ENCODE measurements around the gene SPRED3.
A peak's percentile ranks its signal among the peaks of the same experiment; 100 is the strongest.
"Not testable (repeated sequence)": the region's sequence is repeated elsewhere in the genome, so short reads cannot be mapped to it uniquely, and the experiment has no call there.

Gene SPRED3

GRCh38 chr19:38391911-38392464 is 3.5 kb downstream of the SPRED3 start:
- no peak for DNase-seq

DNA sequence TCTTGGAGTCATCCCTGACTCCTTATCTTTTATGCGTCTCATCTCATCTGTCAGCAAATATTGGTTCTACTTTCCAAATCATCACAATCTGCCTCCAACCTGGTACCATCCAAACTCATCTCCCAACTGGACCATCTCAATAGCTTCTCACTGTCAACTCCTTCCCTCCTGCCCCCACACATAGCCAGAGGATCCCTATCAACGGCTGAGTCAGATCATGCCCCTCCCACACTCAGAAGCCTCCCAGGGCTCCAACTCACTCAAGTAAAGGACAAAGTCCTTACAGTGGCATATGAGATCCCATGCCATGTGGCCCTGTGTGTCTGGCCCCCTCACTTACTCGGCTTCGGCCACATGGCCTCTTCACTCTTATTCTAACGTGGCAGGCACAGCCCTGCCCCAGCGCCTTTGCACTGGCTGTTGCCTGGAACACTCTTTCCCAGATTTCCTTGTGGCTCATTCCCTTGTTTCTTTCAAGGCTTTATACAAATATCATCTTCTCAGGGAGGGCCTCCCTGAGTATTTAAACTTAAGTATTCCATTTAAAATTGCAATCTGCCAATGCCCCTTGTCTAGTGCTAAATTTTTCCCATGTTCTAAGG is 4.3 kb downstream of the SPRED3 start:
- DNase-seq = peak; percentile 35

DNA sequence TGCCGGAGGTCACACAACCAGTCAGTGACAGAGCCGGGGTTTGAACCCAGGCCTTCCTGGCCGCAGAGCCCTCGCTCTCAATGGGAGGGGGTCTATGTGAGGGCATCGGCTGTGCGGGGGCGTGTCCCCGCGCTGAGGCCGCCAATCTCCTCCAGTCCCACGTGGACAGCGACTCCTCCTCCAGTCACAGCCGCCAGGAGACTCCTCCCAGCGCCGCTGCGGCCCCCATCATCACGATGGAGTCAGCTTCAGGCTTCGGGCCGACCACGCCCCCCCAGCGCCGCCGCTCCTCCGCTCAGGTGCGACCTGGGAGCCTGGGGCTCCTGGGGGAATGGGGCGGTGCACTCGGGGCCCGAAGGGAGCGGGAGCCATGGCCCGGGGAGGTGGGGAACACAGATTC is 6.0 kb downstream of the SPRED3 start:
- peak; percentile 59 for DNase-seq

DNA sequence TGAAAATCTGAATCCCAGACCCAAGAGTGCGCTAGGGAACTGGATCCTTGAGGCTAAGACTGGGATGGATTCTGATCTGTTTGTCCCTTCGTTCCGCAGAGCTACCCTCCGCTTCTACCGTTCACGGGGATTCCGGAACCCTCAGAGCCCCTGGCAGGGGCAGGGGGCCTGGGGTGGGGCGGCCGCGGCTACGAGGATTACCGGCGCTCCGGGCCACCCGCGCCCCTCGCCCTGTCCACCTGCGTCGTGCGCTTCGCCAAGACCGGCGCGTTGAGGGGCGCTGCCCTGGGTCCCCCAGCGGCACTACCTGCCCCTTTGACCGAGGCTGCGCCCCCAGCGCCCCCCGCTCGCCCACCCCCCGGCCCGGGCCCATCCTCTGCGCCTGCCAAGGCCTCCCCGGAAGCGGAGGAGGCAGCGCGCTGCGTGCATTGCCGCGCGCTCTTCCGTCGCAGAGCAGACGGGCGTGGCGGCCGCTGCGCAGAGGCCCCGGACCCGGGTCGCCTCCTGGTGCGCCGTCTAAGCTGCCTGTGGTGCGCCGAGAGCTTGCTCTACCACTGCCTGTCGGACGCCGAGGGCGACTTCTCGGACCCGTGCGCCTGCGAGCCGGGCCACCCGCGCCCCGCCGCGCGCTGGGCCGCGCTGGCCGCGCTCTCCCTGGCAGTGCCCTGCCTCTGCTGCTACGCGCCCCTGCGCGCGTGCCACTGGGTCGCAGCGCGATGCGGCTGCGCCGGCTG is 7.1 kb downstream of the SPRED3 start:
- DNase-seq = no peak

DNA sequence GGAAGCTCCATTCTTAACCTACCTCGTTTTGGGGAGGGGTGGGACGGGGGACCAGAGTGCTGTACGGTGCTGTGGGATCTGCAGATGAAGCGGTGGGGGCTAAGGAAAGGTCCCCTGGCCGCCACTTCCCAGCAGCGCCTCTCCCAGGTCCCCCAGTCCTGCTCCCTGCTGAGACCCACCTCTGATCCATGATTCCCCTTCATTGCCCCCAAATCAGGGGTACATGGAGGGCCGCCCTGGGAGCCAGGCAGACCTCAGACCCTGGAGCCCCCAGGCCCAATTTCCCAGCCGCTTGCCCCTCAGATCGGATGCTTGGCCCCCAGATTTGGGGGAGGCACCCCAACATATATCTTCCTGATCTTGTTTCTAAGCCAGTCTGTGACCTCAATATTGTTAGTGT is 10.6 kb downstream of the SPRED3 start:
- no peak for DNase-seq

GRCh38 chr19:38399537-38399936 is 11.0 kb downstream of the SPRED3 start:
- no peak for DNase-seq

DNA sequence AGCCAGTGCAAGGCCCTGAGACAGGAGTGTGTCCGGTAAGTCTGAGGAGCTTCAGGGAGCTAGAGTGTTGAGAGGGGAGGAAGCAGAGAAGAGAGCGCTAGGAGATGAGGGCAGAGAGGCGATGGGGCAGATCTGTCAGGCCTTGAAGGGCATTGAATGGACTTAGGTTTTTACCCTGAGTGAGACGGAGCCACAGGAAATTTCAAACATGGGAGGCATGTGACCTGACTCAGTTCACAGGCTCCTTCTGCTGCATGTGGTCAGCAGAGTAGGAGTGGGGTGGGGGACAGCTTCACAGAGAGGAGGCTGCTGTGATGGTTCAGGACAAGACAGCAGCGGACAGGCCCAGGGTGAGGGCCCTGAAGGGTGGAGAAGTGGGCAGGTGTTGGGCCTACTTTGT is 11.9 kb downstream of the SPRED3 start:
- DNase-seq = no peak

DNA sequence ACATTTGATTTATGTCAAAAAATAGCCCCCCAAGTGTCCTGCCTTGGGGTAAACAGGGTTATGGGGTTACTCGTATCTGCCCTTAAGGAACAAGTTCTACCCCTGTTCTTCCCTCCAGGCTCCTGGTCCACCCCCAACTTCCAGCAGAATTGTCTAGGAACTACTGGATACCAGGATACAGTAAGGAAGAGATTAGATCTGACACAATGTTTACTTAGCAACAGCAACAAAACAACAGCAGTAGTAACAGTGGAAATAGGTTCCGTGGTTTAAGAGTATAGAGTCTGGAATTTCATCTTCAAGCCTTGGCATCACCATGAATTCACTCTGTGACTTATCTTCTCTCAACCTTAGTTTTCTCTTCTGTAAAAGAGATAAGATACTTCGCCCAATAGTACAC is 12.7 kb downstream of the SPRED3 start:
- peak; percentile 15 for DNase-seq

DNA sequence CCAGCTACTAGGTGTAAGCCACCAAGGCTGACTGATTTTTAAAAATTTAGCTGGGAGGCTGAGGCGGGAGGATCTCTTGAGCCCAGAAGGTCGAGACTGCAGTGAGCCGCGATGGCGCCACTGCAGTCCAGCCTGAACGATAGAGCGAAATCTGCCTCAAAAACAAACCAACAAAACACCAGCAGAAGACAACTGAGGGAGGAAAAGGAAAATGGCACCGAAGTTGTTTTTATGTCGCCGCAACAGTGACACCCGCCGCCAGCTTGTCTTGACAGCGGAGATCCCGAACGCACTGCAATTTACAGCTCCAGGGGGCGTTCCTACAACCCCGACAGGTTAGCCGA is 14.1 kb downstream of the SPRED3 start:
- DNase-seq = no peak

GRCh38 chr19:38402967-38403674 is 14.6 kb downstream of the SPRED3 start, which contains the start of gene FAM98C:
Gene FAM98C, plus strand, starts transcription at chr19:38403093. Its CDS starts 61 bp downstream, at chr19:38403154.
- peak; percentile 96 for DNase-seq

DNA sequence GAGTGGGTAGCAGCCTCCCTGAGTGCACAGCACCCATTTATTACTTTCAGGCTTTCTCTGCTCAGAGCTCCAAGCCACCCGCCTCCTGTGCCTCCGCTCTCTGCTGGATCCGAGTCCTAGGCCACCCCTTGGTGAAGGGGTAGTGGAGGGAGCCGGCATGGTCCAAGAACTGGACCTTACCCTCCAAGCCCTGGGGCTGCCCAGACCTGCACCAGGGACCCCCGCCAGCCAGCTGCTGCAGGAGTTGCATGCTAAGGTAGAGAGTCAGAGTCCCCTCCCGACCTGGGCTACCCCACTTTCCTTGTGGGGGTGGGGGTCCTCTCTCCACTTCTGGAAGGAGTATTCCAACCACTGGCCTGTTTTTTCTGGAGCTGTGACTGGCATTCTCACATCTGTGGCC is 16.4 kb downstream of the SPRED3 start:
- DNase-seq = no peak

DNA sequence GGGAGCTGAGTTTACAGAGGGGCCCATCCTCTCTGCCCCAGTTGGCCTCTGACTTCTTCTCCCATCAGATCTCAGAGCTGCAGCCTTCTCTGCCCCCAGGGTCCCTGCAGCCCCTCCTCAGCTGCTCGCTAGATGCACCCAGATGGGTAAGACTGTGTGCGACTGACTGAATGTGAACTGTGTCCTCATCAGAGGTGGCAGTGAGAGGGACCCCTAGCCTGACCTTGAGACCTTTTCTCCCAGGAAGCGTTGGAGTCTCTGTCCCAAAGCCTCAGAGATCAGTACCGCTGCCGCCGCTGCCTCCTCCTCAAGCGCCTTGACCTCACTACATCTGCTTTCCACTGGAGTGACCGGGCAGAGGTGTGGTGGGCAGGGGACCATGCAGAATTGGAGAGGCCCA is 16.8 kb downstream of the SPRED3 start:
- DNase-seq = no peak

DNA sequence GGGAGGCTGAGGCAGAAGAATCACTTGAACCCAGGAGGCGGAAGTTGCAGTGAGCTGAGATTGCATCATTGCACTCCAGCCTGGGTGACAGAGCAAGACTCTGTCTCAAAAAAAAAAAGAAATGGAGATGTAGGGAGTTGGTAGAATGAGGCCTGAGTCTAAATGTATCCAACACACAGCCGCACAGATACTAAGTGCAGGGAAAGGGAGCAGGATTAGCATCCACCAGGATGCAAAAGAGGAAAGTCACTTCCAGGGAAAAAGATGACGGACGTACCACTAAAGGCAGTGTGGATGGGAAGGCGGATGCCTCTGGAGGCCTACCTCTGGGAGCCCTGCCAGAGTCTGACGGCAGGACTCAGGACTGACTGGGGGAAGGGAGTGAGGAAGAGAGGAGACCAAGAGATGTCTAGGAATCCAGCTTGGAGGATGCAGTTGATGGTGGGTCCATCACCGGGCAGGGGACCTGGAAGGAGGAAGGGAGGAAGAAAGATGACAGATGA is 21.2 kb downstream of the SPRED3 start:
- peak; percentile 63 for DNase-seq

GRCh38 chr19:38410407-38410806 is 21.9 kb downstream of the SPRED3 start:
- not testable (repeated sequence) for DNase-seq

DNA sequence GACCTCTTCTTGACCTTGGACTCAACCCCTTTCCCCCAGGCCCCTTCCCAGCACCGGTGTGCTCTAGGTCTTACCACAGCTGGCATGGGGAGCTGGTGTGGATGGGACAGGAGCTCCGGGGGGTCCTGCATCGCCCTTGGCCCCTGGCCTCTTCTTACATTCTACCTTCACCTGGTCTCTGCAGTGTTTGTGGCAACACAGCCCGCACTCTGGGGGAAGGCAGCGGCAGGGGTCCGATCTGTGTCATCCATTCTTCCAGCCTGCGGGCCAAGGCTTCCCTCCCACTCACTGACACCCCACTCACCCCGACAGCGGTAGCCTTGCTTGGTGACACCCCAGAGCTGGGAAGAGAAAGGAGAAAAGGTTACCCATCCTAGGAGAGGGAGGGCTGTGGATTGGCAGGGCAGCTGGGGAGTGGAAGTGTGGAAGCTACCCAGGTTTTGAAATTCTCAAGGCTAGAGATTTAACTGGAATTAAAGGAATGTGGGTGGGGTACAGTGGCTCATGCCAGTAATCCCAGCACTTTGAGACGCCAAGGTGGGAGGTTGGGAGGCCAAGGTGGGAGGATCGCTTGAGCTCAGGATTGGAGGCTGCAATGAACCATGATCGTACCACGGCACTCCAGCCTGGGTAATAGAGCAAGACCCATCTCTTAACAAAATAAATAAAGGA is 22.7 kb downstream of the SPRED3 start:
- no peak for DNase-seq

- not testable (repeated sequence) for DNase-seq
Observed at GRCh38 chr19:38411898-38412297, 23.4 kb downstream of the SPRED3 start.

GRCh38 chr19:38412491-38412890 is 24.0 kb downstream of the SPRED3 start:
- DNase-seq = no peak

DNA sequence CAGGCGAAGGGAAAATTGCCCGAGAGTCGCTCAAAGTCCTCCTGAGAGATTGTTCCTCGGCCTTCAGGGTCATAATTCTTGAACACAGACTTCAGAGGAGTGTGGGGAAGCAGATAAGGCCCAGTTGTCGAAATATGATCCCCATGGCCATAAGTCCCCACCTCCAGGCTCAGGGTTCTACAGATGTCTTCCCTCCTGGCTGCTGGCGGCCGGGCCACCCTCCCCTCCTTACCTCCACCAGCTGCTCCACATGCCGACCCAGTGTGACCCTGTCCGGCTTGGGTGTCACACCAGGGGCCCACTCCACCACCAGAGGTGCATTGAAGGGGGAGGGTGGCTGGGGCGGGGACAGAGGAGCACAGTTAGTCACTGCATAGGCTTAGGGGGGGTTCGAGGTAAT is 24.5 kb downstream of the SPRED3 start:
- DNase-seq = no peak

DNA sequence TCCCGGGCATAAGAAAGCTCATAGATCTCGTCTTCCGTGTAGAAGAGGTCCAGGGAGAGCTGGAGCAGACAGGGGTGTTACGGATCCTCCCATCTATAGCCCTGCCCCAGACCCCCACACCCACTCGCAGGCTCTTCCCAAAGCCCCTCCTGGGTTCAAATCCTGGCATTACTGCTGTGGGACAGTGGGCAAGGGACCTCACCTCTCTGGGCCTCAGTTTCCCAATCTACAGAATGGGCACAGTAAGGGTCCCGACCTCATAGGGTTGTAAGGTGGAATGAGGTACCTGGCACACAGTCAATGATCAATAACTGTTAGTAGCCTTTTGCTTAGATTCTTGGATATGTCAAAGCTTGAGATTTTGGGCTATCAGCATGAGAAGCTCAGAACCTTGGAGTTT is 24.9 kb downstream of the SPRED3 start:
- no peak for DNase-seq

GRCh38 chr19:38417146-38417543 is 28.6 kb downstream of the SPRED3 start:
- no peak for DNase-seq

DNA sequence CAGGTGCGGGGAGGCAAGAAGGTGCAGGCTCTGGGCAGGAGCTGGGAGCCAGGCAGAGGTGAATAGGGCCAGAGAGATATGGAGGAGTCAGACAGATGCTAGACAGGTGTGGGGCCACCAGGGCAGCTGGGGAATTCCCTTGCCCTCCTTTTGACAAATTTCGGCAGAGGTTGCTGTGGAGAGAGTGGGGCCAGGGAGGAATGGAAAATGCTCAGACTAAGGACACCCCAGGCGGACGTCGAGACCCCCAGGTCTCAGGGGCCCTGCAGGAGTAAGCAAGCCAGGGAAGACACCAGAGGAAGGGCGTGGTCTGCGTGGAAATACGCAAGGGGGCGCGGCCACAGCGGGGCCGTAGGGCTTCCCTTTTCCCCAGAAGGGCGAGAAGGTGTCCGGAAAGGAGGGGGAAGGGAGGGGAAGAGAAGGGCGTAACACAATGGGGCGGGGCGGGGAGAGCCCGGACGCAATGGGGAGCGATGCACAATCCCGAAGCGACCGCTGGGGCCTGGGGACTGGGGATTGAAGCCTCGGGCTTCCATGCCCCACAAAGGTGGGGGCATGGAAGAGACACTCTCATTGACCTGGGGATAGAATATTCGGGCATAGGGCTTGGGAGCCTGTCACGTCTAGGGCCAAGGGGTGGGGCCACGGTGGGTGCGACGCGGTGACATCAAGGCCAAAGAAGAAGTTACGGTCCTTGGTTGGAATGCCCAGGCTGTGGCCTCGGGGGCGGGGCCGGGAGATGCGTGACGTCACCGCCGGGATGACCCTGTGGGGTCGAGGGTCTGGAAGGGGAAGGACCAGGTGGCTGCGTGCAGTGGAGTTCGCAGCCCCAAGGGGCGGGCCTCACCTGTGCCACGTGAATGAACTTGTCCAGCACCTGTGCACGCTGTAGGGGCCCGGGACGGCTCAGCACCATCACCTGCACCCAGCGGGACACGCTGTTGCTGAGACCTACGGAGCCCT is 29.3 kb downstream of the SPRED3 start:
- no peak for DNase-seq

- DNase-seq = no peak
Observed at GRCh38 chr19:38420935-38421334, 32.4 kb downstream of the SPRED3 start.
